Hematopoietic multipotent progenitor cell treated with erythropoietin and hydrocortisone succinate and interleukin-3 and kit ligand, for 17 days (in vitro differentiated cells): ENCODE measurements around the gene FGD3.

ENCODE experiments used
- DNase-seq: peaks from one replicate; pipeline ENCODE4 v3.0.0-alpha.2; 2015; ENCODE audit warnings: low spot score

FGD3 gene

DNA sequence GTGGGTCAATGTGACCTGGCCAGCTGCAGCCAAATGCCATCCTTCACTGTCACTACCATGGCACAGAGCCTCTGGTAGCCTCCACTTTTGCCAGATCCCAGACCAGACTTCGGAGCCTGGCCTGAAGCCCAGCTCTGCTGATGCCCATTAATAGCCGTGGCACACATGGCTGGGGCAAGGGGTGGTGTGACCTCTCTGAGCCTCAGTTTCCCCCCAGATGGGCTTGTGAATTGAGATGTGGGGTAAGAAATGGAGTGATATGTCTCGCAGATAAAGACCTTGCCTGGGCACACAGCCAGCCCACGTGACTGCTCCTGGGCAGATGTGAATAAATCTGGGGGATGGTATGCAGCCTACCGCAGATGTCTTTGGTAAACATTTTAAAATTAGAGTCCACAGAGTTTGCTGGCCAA, 125.1 kb downstream of the FGD3 start:
- DNase-seq: peak; percentile 27

DNA sequence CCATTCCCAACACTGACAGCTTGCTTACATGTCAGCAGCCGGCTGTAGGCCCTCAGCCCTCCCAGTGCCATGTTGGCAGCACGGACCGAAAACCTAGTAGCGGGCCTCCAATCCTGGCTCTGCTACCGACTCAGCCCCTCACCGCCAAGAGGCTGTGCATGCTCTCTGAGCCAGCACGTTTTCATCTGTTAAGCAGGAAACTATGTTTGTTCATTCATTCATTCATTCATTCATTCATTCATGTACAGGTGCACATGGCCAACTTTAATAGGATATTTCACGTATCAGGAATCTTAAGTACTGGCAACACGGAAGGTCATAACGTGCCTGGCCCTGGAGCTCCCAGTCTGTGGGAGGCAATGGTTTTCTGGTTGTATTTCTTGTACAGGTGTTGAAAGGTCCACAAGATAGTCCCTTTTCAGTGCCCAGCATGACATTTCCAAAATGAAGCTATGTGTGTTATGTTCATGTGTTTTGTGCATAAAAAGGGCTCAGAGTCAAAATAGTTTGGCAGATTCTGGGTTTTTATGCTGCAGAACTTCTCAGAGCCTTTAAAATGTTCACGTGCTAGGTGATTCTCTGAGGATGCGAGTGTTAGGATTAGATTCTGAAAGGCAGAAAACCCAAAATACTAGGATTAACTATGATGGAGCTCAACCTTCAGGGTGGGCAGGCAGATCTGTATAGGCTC, 128.9 kb downstream of the FGD3 start:
- no peak for DNase-seq

- DNase-seq: no peak
Observed at GRCh38 chr9:93076792-93077128, 129.4 kb downstream of the FGD3 start.

GRCh38 chr9:93077367-93077766, 130.0 kb downstream of the FGD3 start:
- DNase-seq: no peak

- no peak for DNase-seq
Observed at GRCh38 chr9:93077811-93078210, 130.5 kb downstream of the FGD3 start.

DNA sequence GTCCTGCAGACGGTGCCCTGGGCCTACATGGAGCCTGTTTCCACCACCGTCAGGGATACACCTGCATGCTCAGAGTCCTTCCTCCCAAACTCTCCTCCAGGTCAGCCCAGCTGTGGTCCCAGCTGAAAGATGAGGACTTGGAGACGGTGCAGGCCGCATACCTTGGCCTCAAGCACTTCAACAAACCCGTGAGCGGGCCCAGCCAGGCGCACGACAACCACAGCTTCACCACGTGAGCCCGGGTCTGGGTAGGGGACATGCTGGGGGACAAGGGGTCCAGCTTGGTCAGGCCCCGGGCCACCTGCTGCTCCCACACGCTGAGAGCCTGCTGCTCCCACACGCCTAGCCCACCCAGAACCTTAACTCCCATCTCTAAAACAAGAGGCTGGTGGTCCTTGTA, 132.0 kb downstream of the FGD3 start:
- no peak for DNase-seq

- DNase-seq: no peak
Observed at GRCh38 chr9:93080406-93080805, 133.1 kb downstream of the FGD3 start.

- DNase-seq: no peak
Observed at GRCh38 chr9:93081081-93081529, 133.8 kb downstream of the FGD3 start.

GRCh38 chr9:93081931-93082330, 134.6 kb downstream of the FGD3 start:
- no peak for DNase-seq

- no peak for DNase-seq
Observed at GRCh38 chr9:93082841-93083411, 135.6 kb downstream of the FGD3 start.

DNA sequence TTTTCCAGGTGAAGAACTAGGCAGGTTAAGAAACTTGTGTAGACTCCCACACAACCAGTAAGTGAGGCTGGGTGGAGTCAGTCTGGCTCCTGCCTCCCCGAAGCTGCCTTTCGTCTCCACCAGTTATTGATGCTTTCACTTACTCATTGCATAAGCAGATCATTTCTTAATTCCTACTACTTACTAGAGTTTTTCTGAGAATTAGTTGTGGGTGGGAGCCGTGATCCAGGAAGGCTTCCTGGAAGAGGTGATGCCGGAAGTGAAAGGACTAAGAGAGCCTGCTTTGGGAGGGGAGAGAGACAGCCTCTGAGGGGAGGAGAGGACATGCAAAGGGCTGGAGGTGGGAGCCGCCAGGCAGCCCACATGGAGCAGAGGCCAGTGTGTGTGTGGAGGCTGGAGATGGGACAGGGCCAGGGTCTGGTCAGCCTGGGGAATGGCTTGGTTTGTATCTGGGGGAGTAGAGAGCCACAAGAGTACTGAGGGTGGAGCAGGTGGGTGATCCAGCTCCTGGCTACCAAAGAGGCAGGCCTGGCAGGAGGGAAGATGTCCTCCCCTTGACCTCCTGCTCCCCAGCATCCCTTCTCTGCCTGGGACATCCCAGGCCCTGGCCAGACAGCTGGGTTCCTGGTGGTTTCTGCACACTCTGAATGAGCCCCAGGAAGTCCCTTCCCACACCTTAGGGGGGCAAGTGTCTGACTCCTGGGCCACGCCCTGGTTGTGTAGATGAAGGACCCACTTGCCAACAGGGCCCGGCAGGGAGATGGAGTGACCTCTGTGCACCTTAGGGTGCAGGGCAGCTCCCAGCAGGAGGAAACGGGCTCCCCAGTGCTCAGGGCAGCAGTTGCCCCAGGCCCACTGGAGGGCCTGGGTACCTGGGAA, 136.5 kb downstream of the FGD3 start:
- no peak for DNase-seq

GRCh38 chr9:93084471-93084881, 137.2 kb downstream of the FGD3 start:
- DNase-seq: no peak

- no peak for DNase-seq
Observed at GRCh38 chr9:93085676-93086075, 138.4 kb downstream of the FGD3 start.
